ENCODE measurements around the gene SOX30.
A peak's percentile ranks its signal among the peaks of the same experiment; 100 is the strongest.

DNA sequence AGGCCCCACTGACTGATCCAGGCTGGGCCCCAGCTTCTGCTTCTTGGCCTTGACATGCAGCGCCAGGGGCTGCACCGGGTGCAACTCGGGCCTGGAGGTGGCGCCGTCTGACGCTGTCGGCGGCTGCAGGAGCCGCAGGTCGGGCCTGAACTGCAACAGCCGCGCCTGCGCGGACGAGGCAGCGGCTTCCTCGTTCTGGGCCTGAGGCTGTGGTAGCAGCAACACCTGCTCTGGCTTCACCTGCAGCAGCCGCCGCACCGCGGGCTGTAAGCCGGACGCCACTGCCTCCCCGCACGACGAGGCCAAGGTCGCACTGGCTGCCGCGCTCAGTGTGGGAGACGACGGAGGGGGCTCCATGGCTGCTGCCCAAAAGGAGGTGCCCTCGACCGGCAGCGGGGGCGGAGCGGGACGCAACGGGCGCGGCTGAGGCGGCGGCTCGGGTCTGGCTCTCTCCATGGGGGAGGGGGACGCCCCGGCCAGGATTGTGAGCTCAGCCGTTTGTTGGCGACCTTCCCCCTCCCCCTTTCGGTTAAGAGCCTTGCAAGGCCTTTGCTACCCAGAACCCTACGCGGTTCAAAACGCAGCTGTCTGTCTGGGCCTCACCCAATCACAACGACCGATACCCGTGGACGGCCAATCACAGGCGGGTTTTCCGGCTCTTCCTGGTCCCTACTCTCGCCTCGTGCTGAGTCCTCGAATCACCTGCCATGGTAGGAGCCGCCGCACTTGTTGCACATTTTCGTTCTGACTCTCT is 438 bp downstream of the SOX30 start:
- TF ChIP-seq, protein P1, sequence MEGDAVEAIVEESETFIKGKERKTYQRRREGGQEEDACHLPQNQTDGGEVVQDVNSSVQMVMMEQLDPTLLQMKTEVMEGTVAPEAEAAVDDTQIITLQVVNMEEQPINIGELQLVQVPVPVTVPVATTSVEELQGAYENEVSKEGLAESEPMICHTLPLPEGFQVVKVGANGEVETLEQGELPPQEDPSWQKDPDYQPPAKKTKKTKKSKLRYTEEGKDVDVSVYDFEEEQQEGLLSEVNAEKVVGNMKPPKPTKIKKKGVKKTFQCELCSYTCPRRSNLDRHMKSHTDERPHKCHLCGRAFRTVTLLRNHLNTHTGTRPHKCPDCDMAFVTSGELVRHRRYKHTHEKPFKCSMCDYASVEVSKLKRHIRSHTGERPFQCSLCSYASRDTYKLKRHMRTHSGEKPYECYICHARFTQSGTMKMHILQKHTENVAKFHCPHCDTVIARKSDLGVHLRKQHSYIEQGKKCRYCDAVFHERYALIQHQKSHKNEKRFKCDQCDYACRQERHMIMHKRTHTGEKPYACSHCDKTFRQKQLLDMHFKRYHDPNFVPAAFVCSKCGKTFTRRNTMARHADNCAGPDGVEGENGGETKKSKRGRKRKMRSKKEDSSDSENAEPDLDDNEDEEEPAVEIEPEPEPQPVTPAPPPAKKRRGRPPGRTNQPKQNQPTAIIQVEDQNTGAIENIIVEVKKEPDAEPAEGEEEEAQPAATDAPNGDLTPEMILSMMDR (IDR thresholded peaks at IDR 0.05; ENCODE audit: low read length) = peak; percentile 59
- TF ChIP-seq EZH2phosphoT487 (IDR thresholded peaks at IDR 0.05; ENCODE audit: low read length) = no peak
- TF ChIP-seq EZH2 (optimal IDR thresholded peaks at IDR 0.05; ENCODE audit: low read depth, low read length) = no peak
